BJ (cell line): Measurements from ENCODE around the gene LRRC19. TPM values are rescaled to one million over a fixed set of nuclear protein-coding genes. Genes with fewer than 3 reads are reported as not detected.

Experiments used
- CTCF ChIA-PET: fragments of 350-600 bp; formaldehyde crosslinking; extraction: SDS; loops from one replicate; lab custom pipeline; 2021; ENCODE audit warnings: antibody characterized with exemption, inconsistent platforms; lab: Yijun Ruan, JAX
- POLR2A ChIA-PET: fragments of 300-600 bp; sonication (Branson Sonifier 250); formaldehyde crosslinking; extraction: SDS; loops from one replicate; lab custom pipeline; 2021; ENCODE audit warnings: antibody characterized with exemption; lab: Charles Lee
- DNase-seq: peaks from one replicate; pipeline ENCODE4 v3.0.0-alpha.2; 2011; ENCODE audit warnings: low read depth
- H3K27me3 ChIP-seq: 2 replicates; pipeline ENCODE4 v1.6.0; 2011; ENCODE audit warnings: low read length; ENCODE audit not compliant: control insufficient read depth, insufficient read depth
- H3K36me3 ChIP-seq: 2 replicates; pipeline ENCODE4 v1.5.1; 2011; ENCODE audit warnings: low read length; ENCODE audit not compliant: control insufficient read depth, insufficient read depth
- H3K4me3 ChIP-seq: 2 replicates; pipeline ENCODE4 v1.5.1; 2011; ENCODE audit warnings: low read depth, mild to moderate bottlenecking, control low read depth, low read length
- polyA minus RNA-seq: library from RNA; depleted of rRNA, polyadenylated mRNA; stranded (reverse); fragments of >200 nt; gene quantifications from 2 replicates; pipeline ENCODE4 v1.2.3, GENCODE V29; 2011; rRNA and poly(A)+ RNA removed
- polyA plus RNA-seq: library from polyadenylated mRNA; depleted of rRNA; stranded (reverse); fragments of >200 nt; gene quantifications from 2 replicates; pipeline ENCODE4 v1.2.3, GENCODE V29; 2011; rRNA removed
- TF ChIP-seq, protein P1 (sequence below): IDR thresholded peaks from 2 replicates; pipeline ENCODE4 v1.5.1; 2011; ENCODE audit warnings: low read depth, mild to moderate bottlenecking, control low read depth, inconsistent platforms, low read length, moderate library complexity; ENCODE audit not compliant: insufficient read depth

The LRRC19 gene, protein sequence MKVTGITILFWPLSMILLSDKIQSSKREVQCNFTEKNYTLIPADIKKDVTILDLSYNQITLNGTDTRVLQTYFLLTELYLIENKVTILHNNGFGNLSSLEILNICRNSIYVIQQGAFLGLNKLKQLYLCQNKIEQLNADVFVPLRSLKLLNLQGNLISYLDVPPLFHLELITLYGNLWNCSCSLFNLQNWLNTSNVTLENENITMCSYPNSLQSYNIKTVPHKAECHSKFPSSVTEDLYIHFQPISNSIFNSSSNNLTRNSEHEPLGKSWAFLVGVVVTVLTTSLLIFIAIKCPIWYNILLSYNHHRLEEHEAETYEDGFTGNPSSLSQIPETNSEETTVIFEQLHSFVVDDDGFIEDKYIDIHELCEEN
- not detected in 2 replicates for polyA plus RNA-seq
- polyA minus RNA-seq: not detected in 2 replicates

GRCh38 chr9:27005491-27005890, at the start of gene LRRC19:
LRRC19 (minus strand) TSS chr9:27005672; CDS start chr9:26999694, 5,978 bp downstream.
- TF ChIP-seq, protein P1, sequence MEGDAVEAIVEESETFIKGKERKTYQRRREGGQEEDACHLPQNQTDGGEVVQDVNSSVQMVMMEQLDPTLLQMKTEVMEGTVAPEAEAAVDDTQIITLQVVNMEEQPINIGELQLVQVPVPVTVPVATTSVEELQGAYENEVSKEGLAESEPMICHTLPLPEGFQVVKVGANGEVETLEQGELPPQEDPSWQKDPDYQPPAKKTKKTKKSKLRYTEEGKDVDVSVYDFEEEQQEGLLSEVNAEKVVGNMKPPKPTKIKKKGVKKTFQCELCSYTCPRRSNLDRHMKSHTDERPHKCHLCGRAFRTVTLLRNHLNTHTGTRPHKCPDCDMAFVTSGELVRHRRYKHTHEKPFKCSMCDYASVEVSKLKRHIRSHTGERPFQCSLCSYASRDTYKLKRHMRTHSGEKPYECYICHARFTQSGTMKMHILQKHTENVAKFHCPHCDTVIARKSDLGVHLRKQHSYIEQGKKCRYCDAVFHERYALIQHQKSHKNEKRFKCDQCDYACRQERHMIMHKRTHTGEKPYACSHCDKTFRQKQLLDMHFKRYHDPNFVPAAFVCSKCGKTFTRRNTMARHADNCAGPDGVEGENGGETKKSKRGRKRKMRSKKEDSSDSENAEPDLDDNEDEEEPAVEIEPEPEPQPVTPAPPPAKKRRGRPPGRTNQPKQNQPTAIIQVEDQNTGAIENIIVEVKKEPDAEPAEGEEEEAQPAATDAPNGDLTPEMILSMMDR: no peak
- no peaks in the 10 kb centered on the region for H3K36me3 ChIP-seq
- CTCF ChIA-PET: no interaction called here
- H3K4me3 ChIP-seq: no peak within 1 kb of the TSS
- DNase-seq: no peak
- POLR2A ChIA-PET: no interaction called here
- H3K27me3 ChIP-seq: no peaks in the 10 kb centered on the region

DNA sequence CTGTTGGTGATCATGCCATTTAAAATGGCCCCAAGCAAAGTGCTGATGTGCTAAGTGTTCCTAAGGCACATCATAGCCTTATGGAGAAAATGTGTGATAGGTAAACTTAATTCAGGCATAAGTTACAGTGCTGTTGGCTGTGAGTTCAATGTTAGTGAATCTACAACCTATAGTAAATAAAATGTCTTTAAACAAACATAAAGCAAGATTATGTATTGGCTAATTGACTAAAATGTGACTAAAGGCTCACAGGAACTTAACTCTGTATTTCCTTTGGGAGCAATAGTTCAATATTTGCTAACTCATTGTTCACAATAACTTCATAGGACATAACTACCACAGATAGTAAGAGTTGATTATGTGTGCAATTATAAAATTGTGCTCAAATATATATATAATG, 49.4 kb upstream of the LRRC19 start:
- TF ChIP-seq, protein P1: no peak
- Histone ChIP-seq H3K36me3 (no peaks in the 10 kb centered on the region), H3K27me3 (no peaks in the 10 kb centered on the region), H3K4me3 (no peak overlapping the region)
- ChIA-PET CTCF (interaction anchor here (1.2 kb wide), 1 partner anchor 10 kb away, joined by 4 read pairs; no protein-coding TSS in a partner anchor), POLR2A (interaction anchor here (0.6 kb wide), 1 partner anchor 26 kb away, joined by 3 read pairs; no protein-coding TSS in a partner anchor)
- no peak for DNase-seq

GRCh38 chr9:27054125-27054524, 48.7 kb upstream of the LRRC19 start:
- TF ChIP-seq, protein P1: no peak
- H3K36me3 ChIP-seq: no peaks in the 10 kb centered on the region
- H3K4me3 ChIP-seq: no peak overlapping the region
- H3K27me3 ChIP-seq: no peaks in the 10 kb centered on the region
- ChIA-PET POLR2A (no interaction called here), CTCF (interaction anchor here (1.2 kb wide), 1 partner anchor 9 kb away, joined by 4 read pairs; no protein-coding TSS in a partner anchor)
- DNase-seq: no peak

DNA sequence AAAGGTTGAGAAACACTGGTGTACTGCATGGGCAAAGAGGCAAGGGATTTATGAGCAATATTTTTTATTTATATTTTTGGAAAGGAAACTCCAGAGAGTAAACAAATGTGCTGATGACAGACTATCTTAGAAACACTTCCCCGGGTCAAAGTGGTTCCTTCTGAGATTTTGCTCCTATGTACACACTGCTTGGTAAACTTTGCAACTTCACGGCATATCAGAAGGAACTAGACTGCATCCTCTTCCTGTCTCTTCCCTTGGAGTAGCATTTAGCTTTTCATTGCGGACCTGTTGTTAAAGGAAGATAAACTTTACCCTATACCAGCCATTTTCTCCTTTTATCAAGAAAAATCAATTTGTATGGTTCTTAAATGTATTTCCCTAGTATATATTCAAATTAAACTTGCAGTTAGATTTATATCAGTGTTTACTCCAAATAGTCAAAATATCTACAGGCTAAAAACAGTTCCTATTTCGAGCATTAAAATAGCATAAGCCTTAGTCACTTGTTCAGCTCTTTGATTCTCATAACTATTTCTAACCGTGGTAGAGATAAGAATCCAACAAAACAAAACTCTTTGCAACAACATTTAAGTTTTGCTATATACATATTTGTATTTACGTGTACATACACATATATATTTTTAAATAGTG, 48.0 kb upstream of the LRRC19 start:
- TF ChIP-seq, protein P1: no peak
- POLR2A ChIA-PET: no interaction called here
- Histone ChIP-seq H3K27me3 (no peaks in the 10 kb centered on the region), H3K36me3 (no peaks in the 10 kb centered on the region), H3K4me3 (no peak overlapping the region)
- no peak for DNase-seq
- CTCF ChIA-PET: interaction anchor here (0.6 to 1.2 kb wide), 2 partner anchors 8 to 1128 kb away, joined by 3 to 4 read pairs; no protein-coding TSS in a partner anchor

DNA sequence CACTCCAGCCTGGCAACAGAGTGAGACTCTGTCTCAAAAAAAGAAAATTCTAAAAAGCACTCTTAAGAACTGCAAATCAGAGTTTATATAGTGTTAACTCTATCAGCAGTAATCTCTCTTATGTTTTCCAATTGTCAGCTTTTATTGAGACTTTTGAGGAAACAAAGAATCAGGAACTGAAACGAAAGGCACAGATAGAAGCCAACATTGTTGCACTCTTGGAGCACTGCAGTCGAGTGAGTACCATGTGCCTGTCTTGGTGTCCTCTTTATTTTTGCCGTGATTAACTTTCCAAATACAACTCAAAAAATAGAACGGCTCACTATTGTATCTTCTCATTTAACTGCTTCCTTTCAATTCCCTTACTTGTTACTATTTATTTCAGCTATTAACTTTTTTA, 41.7 kb upstream of the LRRC19 start:
- no peaks in the 10 kb centered on the region for H3K36me3 ChIP-seq
- CTCF ChIA-PET: interaction anchor here (1.0 to 1.6 kb wide), 2 partner anchors 14 to 230 kb away, joined by 3 to 5 read pairs; no protein-coding TSS in a partner anchor
- POLR2A ChIA-PET: no interaction called here
- H3K27me3 ChIP-seq: no peaks in the 10 kb centered on the region
- H3K4me3 ChIP-seq: no peak overlapping the region
- TF ChIP-seq, protein P1: no peak
- DNase-seq: no peak
